ENCODE results near the gene KCNH3.

GRCh38 chr12:49549735-49550692 lies 11.2 kb downstream of the KCNH3 start:
- TF ChIP-seq REST (IDR thresholded peaks at IDR 0.05; ENCODE audit: insufficient read depth in 1 of 2, low read depth in 2 of 2, low read length in 2 of 2) = no peak
- TF ChIP-seq SIN3A (IDR thresholded peaks at IDR 0.05; ENCODE audit: borderline replicate concordance, insufficient read depth, low read length) = no peak
- no peak for TF ChIP-seq POLR2AphosphoS5 (IDR thresholded peaks at IDR 0.05; ENCODE audit: low read depth, low read length)
- no peak for TF ChIP-seq TAF1 (IDR thresholded peaks at IDR 0.05; ENCODE audit: borderline replicate concordance, insufficient read depth, low read length)

Data from PFSK-1 (cell line).